Stimulated activated CD4-positive, alpha-beta T cell treated with anti-CD3 and anti-CD28 coated beads, Interleukin-2, amount 100 ng/mL, for 48 hours (primary cell): ENCODE data around the gene EIF4EBP2.

ENCODE experiments used
- DNase-seq, 2 donors: peaks; one replicate each; pipeline ENCODE4 v3.0.0-alpha.2; 2020

EIF4EBP2 gene, protein sequence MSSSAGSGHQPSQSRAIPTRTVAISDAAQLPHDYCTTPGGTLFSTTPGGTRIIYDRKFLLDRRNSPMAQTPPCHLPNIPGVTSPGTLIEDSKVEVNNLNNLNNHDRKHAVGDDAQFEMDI

GRCh38 chr10:70404036-70404786 lies at the start of gene EIF4EBP2:
Gene EIF4EBP2 (plus strand): TSS chr10:70404145. CDS start chr10:70404402, 257 bp downstream.
- peak; percentile 100 for DNase-seq

GRCh38 chr10:70354556-70354955 lies 49.4 kb upstream of the EIF4EBP2 start:
- DNase-seq = no peak

DNA sequence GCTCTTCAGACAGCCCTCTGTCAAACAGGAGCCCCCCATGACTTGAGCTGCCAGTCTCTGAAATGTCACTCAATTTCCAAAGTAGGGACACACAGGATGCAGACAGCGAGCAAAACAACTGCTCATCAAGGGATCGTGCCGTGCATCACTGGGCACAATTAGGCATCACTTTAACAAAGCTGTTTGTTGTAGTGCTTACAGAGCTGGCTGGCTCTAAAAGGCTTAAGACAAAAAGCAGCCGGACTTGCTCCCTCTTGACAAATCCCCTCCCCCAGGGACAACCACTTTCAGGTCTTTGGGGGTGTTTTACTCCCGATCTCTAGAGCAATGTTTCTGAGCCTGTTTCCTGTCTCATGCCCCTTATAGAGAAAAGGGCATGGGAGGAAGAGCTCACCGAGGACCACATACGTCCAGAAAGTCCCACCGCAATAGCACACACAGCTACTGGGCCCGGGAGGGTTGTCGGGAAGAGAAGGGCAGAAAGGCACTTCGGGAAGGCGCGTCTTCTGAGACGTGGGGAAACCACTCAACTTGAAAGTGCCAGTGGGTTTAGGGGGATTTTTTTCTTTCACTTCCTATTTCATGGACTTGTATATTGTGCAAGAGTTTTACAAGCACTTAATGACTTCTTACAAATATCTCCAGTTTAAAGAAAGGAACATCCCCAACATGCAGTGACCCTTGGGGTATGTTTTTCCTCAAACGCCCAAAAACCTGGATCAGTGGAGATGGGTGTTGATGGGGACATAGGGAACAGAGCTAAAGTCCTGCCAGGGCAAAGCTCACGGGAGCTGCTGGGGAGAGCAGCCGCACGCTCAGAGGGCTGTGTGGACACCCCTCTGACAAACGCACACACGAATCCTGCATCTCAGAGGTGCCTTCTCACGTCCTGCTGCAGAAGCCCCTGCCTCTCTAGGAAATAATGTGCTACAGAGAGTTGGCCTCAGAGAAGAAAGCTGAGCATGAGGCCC lies 48.6 kb upstream of the EIF4EBP2 start:
- peak in 1 of 2 donors; percentile 12 for DNase-seq

DNA sequence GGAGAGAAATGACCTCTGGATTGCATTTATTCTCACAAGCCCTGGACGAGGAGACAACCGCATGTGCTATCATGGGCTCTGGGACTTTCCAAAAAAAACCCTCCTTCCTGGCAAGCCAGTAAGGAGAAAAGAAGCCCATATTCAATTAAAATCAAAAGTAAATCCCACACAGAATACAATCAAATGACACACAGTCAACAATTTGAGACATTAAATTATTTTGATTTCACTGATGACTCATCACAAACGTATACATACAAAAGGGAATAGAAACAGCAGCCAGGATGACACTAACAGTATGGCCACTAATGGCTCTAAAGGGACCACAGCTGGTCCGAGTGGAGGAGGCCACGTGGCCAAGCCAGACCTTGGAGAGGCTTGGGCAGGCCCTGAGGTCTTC lies 46.4 kb upstream of the EIF4EBP2 start:
- DNase-seq = no peak

GRCh38 chr10:70358446-70358845 lies 45.5 kb upstream of the EIF4EBP2 start:
- DNase-seq = no peak

- DNase-seq = no peak
These were observed 44.9 kb upstream of the EIF4EBP2 start for GRCh38 chr10:70359017-70359550.

GRCh38 chr10:70360215-70360614 lies 43.7 kb upstream of the EIF4EBP2 start:
- no peak for DNase-seq

DNA sequence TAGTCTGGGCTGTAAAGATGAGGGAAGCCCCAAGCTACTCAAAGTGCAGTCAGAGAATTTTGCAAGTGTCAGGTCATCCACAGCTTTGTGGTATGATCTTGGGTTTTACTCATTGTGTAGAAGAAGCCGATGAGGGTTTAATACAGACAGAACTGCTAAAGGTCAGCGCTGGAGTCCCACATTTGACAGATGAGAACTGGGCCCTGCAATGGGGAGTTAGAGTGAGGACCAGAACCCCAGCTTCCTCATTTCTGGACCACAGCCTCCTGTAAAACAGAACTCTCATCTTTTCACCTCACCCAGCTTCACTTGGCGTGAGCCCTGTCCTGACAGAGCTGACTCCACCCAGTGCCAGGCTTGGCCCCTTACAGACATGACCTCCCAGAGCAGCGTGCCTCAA lies 41.6 kb upstream of the EIF4EBP2 start:
- no peak for DNase-seq

- DNase-seq = no peak
These were observed 40.7 kb upstream of the EIF4EBP2 start for GRCh38 chr10:70363292-70363691.

- DNase-seq = peak; percentile 85
These were observed 39.8 kb upstream of the EIF4EBP2 start for GRCh38 chr10:70363971-70364771.

GRCh38 chr10:70364772-70365091 lies 39.2 kb upstream of the EIF4EBP2 start:
- DNase-seq = no peak

DNA sequence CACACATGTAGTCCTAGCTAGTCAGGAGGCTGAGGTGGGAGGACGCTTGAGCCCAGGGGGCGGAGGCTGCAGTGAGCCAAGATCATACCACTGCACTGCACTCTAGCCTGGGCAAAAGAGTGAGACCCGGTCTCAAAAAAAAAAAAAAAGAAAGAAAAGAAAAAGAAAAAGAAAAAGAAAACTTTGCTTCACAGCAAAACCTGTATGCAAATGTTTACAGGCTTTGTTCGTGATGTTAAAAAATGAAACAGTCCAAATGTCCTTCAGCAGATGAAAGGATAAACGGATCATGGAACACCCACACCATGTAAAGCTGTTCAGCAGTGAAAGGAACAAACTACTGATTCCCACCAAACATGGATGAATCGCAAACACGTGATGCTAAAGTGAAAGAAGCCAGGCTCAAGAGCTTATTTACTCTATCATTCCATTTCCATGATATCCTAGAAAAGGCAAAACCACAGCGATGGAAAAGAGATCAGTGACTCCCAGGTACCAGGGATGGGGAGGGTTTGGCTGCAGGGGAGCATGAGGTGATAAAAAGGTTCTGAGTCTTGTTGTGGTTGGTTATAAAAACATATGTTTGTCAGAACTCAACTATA lies 36.6 kb upstream of the EIF4EBP2 start:
- no peak for DNase-seq

DNA sequence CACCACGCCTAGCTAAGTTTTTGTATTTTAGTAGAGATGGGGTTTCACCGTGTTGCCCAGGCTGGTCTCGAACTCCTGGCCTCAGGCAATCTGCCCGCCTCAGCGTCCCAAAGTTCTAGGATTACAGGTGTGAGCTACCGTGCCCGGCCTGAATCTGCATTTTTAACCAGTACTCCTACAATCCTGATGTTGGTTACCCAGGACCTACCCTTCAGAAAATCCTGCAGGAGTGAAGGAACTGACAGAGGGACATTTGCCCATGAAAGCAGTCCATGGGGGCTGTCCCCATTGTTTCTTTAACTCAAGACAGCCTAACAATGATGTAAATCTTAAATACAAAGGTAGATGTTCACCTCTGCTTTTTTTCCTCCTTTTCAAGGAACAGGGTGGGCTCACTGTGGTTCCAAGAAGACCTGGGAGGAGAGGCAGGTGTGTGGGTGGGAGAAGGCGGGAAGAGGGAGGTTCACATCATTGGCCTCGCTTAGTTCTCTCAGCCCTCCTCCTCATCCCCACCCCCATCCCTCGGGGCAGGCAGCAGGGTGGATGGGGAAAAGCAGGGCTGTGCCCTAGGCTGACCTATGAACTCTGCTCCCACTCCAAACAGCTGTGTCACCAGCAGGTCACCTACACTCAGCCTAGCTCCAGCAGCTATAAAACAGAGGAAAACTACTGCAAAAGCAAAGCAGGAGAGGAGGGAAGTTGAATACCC lies 35.0 kb upstream of the EIF4EBP2 start:
- DNase-seq = no peak

GRCh38 chr10:70369498-70370018 lies 34.4 kb upstream of the EIF4EBP2 start:
- DNase-seq = no peak

- no peak for DNase-seq
These were observed 33.2 kb upstream of the EIF4EBP2 start for GRCh38 chr10:70370766-70371165.

GRCh38 chr10:70371846-70372245 lies 32.1 kb upstream of the EIF4EBP2 start:
- DNase-seq = no peak

- no peak for DNase-seq
These were observed 28.9 kb upstream of the EIF4EBP2 start for GRCh38 chr10:70374775-70375614.

- DNase-seq = no peak
These were observed 27.2 kb upstream of the EIF4EBP2 start for GRCh38 chr10:70376436-70377378.

- DNase-seq = no peak
These were observed 25.8 kb upstream of the EIF4EBP2 start for GRCh38 chr10:70378122-70378521.
